K562 (cell line): ENCODE measurements around the gene HEXIM1. TPM values are rescaled to one million over a fixed set of nuclear protein-coding genes. Genes with fewer than 3 reads are reported as not detected.

Experiments used
- ARHGAP35 ChIP-seq: fragments of 450-650 bp; IDR thresholded peaks from 2 replicates; pipeline ENCODE4 v1.6.1; 2018; ENCODE audit not compliant: partially characterized antibody
- ERF ChIP-seq: fragments of 450-650 bp; formaldehyde crosslinking; IDR thresholded peaks from 2 replicates; pipeline ENCODE4 v1.4.0; 2020; ENCODE audit warnings: mild to moderate bottlenecking, mixed read lengths
- FOXJ2 ChIP-seq: fragments of 200-800 bp; sonication (Bioruptor generic); IDR thresholded peaks from 2 replicates; pipeline ENCODE4 v1.6.1; 2016; ENCODE audit warnings: missing genetic modification characterization, missing compliant biosample characterization
- FOXK1 ChIP-seq: sonication (generic); formaldehyde crosslinking; IDR thresholded peaks from 2 replicates; pipeline ENCODE4 v1.8.0; 2022; ENCODE audit warnings: missing genetic modification reagents, mild to moderate bottlenecking, borderline replicate concordance
- GTF2E2 ChIP-seq: fragments of 200-800 bp; sonication (Bioruptor generic); IDR thresholded peaks from 2 replicates; pipeline ENCODE4 v1.6.1; 2016; ENCODE audit warnings: missing genetic modification characterization, missing compliant biosample characterization
- HDAC6 ChIP-seq: IDR thresholded peaks from 2 replicates; pipeline ENCODE4 v1.6.1; 2012; ENCODE audit warnings: low read depth, mild to moderate bottlenecking, control low read depth, inconsistent platforms, low read length, moderate library complexity
- NFE2 ChIP-seq: IDR thresholded peaks from 2 replicates; pipeline ENCODE4 v1.6.1; 2014; ENCODE audit warnings: antibody characterized with exemption, low read depth
- PRPF4 ChIP-seq: fragments of 200-400 bp; formaldehyde crosslinking; IDR thresholded peaks from one replicate; pipeline ENCODE4 v1.6.1; 2017; ENCODE audit warnings: low read length, low read depth, mild to moderate bottlenecking; ENCODE audit not compliant: insufficient read depth, poor library complexity, severe bottlenecking
- RBM39 ChIP-seq: fragments of 200-400 bp; formaldehyde crosslinking; optimal IDR thresholded peaks from 2 replicates; pipeline ENCODE3; 2018; ENCODE audit warnings: low read depth, low read length
- SIX5 ChIP-seq, 2 experiments: IDR thresholded peaks; 2 replicates each; pipeline ENCODE4 v1.6.1; 2011; ENCODE audit warnings: low read length in 2 of 2, borderline replicate concordance in 1 of 2, low read depth in 1 of 2, mild to moderate bottlenecking in 1 of 2, moderate library complexity in 1 of 2; ENCODE audit not compliant: insufficient read depth in 1 of 2
- ZNF717 ChIP-seq: fragments of 250-450 bp; sonication (Bioruptor Pico); IDR thresholded peaks from 2 replicates; pipeline ENCODE4 v1.5.0; 2021
- polyA plus RNA-seq, 8 experiments: library from polyadenylated mRNA; depleted of rRNA in 4 of 8; stranded (reverse) in 5 of 8; unstranded in 3 of 8; fragments of >200 nt; fragmentation: Nextera tagmentation in 2 of 8; fragmentation: Illumina TruSeq in 1 of 8; extraction: Ambion mirVana in 2 of 8; extraction: Trizol in 1 of 8; gene quantifications; 2 replicates each; pipeline versions ENCODE4 v1.2.1 to v1.2.3, GENCODE V29; 2011 to 2014; ENCODE audit warnings: inconsistent platforms in 1 of 8, missing spikeins in 1 of 8
- total RNA-seq, 7 experiments: library from RNA; depleted of rRNA in 6 of 7; stranded (reverse); fragments of >200 nt in 6 of 7; fragmentation: Illumina TruSeq in 2 of 7; extraction: Trizol in 2 of 7; gene quantifications; 2 replicates each; pipeline versions ENCODE4 v1.2.1 to v1.2.3, GENCODE V29; 2011 to 2021; ENCODE audit warnings: low replicate concordance in 1 of 7
- TF ChIP-seq, protein P1 (sequence below): fragments of 250-450 bp; sonication (Bioruptor Pico); IDR thresholded peaks from 2 replicates; pipeline ENCODE4 v1.5.0; 2020; ENCODE audit warnings: mild to moderate bottlenecking, borderline replicate concordance
- TF ChIP-seq, protein P2 (sequence below): sonication (generic); formaldehyde crosslinking; IDR thresholded peaks from 2 replicates; pipeline ENCODE4 v1.8.1; 2023; ENCODE audit warnings: mild to moderate bottlenecking, missing genetic modification reagents
- TF ChIP-seq, protein P3 (sequence below): fragments of 250-450 bp; sonication (Bioruptor Pico); IDR thresholded peaks from 2 replicates; pipeline ENCODE4 v1.5.1; 2021; ENCODE audit warnings: mild to moderate bottlenecking
- TF ChIP-seq, protein P4 (sequence below): fragments of 200-400 bp; formaldehyde crosslinking; IDR thresholded peaks from 2 replicates; pipeline ENCODE4 v1.6.1; 2017; ENCODE audit warnings: mild to moderate bottlenecking, low read depth, low read length, moderate library complexity

The HEXIM1 gene
- total and polyA plus RNA-seq, 9 of the 15 experiments (the other 6 are each of a cell fraction or from before 2014, with no cell fraction given): 1.4 to 28.3 (median 9.1) TPM

DNA sequence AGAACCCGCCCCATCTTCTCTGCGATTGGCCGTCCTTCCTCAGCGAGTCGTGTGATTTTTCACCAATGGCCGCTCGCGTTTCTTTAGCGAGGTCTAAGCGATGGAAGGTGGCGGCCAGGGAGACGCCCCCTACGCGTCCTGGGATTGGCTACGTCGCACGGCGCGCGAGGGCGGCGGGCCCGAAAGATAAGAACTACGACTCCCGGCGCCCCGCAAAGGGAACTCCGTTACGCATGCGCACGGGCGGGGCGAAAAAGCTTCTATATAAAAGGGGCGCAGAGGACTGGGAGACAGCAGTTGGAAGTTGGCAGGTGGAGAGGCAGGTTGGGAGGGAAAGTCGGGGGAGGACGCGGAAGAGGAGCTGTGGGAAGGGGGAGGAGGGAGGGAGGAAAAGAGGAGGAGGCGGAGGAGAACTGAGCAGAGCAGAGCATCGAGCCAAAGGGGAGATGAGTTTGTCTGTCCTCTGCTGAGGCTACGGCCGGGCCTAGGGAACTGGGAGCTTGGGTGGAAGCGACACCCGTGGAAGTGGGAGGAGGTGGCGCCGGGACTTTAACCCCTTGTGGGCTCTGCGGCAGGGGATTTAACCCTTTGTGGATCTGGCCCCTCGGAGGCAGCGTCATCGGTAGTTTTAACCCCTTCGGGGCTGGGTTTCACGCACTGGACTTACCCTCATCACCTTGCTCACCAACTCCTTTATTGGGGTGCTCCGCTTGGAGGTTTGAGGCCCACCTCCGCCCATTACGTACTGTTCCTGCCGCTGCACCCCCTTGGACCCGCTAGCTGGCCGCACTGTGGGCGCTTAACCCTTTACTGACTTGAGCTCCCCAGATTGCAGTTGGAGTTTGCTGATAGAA lies at the start of gene HEXIM1 (continued):
- TF ChIP-seq, protein P1, sequence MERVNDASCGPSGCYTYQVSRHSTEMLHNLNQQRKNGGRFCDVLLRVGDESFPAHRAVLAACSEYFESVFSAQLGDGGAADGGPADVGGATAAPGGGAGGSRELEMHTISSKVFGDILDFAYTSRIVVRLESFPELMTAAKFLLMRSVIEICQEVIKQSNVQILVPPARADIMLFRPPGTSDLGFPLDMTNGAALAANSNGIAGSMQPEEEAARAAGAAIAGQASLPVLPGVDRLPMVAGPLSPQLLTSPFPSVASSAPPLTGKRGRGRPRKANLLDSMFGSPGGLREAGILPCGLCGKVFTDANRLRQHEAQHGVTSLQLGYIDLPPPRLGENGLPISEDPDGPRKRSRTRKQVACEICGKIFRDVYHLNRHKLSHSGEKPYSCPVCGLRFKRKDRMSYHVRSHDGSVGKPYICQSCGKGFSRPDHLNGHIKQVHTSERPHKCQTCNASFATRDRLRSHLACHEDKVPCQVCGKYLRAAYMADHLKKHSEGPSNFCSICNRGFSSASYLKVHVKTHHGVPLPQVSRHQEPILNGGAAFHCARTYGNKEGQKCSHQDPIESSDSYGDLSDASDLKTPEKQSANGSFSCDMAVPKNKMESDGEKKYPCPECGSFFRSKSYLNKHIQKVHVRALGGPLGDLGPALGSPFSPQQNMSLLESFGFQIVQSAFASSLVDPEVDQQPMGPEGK: peak; percentile 89; the same call in 1 of the 2 replicates
- TF ChIP-seq ZNF717 (CRISPR knock-in tag): peak; percentile 90; the same call in 1 of the 2 replicates
- peak; percentile 88 for TF ChIP-seq ERF (CRISPR knock-in tag)
- TF ChIP-seq, protein P2, sequence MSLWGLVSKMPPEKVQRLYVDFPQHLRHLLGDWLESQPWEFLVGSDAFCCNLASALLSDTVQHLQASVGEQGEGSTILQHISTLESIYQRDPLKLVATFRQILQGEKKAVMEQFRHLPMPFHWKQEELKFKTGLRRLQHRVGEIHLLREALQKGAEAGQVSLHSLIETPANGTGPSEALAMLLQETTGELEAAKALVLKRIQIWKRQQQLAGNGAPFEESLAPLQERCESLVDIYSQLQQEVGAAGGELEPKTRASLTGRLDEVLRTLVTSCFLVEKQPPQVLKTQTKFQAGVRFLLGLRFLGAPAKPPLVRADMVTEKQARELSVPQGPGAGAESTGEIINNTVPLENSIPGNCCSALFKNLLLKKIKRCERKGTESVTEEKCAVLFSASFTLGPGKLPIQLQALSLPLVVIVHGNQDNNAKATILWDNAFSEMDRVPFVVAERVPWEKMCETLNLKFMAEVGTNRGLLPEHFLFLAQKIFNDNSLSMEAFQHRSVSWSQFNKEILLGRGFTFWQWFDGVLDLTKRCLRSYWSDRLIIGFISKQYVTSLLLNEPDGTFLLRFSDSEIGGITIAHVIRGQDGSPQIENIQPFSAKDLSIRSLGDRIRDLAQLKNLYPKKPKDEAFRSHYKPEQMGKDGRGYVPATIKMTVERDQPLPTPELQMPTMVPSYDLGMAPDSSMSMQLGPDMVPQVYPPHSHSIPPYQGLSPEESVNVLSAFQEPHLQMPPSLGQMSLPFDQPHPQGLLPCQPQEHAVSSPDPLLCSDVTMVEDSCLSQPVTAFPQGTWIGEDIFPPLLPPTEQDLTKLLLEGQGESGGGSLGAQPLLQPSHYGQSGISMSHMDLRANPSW (CRISPR knock-in tag): no peak
- TF ChIP-seq NFE2: 0 out of 2 replicates have a peak, but pooled peaks have one; percentile 12
- TF ChIP-seq PRPF4: peak; percentile 90
- TF ChIP-seq ARHGAP35: peak; percentile 84
- TF ChIP-seq FOXJ2 (tag): no peak
- peak; percentile 95 for TF ChIP-seq GTF2E2 (tag)
- no peak for TF ChIP-seq FOXK1 (CRISPR knock-in tag)
- peak in 1 of 2 experiments; percentile 63; a peak in 3 of 4 replicates for TF ChIP-seq SIX5 (IDR thresholded peaks at IDR 0.05; ENCODE audit: borderline replicate concordance in 1 of 2, insufficient read depth in 1 of 2, low read depth in 1 of 2, low read length in 2 of 2)
- TF ChIP-seq, protein P3, sequence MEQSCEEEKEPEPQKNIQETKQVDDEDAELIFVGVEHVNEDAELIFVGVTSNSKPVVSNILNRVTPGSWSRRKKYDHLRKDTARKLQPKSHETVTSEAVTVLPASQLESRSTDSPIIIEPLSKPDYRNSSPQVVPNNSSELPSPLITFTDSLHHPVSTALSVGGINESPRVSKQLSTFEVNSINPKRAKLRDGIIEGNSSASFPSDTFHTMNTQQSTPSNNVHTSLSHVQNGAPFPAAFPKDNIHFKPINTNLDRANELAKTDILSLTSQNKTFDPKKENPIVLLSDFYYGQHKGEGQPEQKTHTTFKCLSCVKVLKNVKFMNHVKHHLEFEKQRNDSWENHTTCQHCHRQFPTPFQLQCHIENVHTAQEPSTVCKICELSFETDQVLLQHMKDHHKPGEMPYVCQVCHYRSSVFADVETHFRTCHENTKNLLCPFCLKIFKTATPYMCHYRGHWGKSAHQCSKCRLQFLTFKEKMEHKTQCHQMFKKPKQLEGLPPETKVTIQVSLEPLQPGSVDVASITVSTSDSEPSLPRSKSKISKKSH (CRISPR knock-in tag): 0 out of 2 replicates have a peak, but pooled peaks have one; percentile 82
- TF ChIP-seq, protein P4, sequence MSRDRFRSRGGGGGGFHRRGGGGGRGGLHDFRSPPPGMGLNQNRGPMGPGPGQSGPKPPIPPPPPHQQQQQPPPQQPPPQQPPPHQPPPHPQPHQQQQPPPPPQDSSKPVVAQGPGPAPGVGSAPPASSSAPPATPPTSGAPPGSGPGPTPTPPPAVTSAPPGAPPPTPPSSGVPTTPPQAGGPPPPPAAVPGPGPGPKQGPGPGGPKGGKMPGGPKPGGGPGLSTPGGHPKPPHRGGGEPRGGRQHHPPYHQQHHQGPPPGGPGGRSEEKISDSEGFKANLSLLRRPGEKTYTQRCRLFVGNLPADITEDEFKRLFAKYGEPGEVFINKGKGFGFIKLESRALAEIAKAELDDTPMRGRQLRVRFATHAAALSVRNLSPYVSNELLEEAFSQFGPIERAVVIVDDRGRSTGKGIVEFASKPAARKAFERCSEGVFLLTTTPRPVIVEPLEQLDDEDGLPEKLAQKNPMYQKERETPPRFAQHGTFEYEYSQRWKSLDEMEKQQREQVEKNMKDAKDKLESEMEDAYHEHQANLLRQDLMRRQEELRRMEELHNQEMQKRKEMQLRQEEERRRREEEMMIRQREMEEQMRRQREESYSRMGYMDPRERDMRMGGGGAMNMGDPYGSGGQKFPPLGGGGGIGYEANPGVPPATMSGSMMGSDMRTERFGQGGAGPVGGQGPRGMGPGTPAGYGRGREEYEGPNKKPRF: no peak
- peak; percentile 95 for TF ChIP-seq RBM39
- TF ChIP-seq HDAC6: no peak
